Smooth muscle cell (in vitro differentiated cells): Measurements from ENCODE around the gene SCGB3A1. TPM values are rescaled to one million over a fixed set of nuclear protein-coding genes. Genes with fewer than 3 reads are reported as not detected.
A peak's percentile ranks its signal among the peaks of the same experiment; 100 is the strongest.

Source experiments
- DNase-seq: peaks from one replicate; lab custom pipeline; 2025; ENCODE audit not compliant: unreplicated experiment; lab: John Stamatoyannopoulos, UW
- H2AFZ ChIP-seq: fragments of 200-600 bp; sonication (generic); 2 replicates; pipeline ENCODE4 v1.6.0; 2016; ENCODE audit warnings: antibody characterized with exemption, low read depth, mild to moderate bottlenecking
- H3F3A ChIP-seq: fragments of 200-600 bp; sonication (generic); 2 replicates; pipeline ENCODE4 v1.6.0; 2017; ENCODE audit warnings: antibody characterized with exemption, low read depth
- H3K27ac ChIP-seq: fragments of 200-600 bp; sonication (generic); 2 replicates; pipeline ENCODE4 v1.5.1; 2016; ENCODE audit warnings: low read depth, mild to moderate bottlenecking
- H3K27me3 ChIP-seq: fragments of 200-600 bp; sonication (generic); 2 replicates; pipeline ENCODE4 v1.6.1; 2016; ENCODE audit warnings: low read depth, mild to moderate bottlenecking
- H3K36me3 ChIP-seq: fragments of 200-600 bp; sonication (generic); 2 replicates; pipeline ENCODE4 v1.5.1; 2016; ENCODE audit warnings: low read depth
- H3K4me1 ChIP-seq: fragments of 200-600 bp; sonication (generic); 2 replicates; pipeline ENCODE4 v1.5.1; 2016; ENCODE audit warnings: low read depth
- H3K4me2 ChIP-seq: fragments of 200-600 bp; sonication (generic); 2 replicates; pipeline ENCODE4 v1.6.0; 2016; ENCODE audit warnings: mild to moderate bottlenecking
- H3K4me3 ChIP-seq: fragments of 200-600 bp; sonication (generic); 2 replicates; pipeline ENCODE4 v1.5.1; 2016; ENCODE audit warnings: mild to moderate bottlenecking
- H3K79me2 ChIP-seq: fragments of 200-600 bp; sonication (generic); 2 replicates; pipeline ENCODE4 v1.6.0; 2016; ENCODE audit warnings: low read depth, mild to moderate bottlenecking
- H3K9ac ChIP-seq: fragments of 200-600 bp; sonication (generic); 2 replicates; pipeline ENCODE4 v1.6.0; 2016; ENCODE audit warnings: low read depth
- H3K9me3 ChIP-seq: fragments of 200-600 bp; sonication (generic); replicated peaks from 2 replicates; pipeline ENCODE4 v1.5.1; 2016; ENCODE audit warnings: low read depth
- H4K20me1 ChIP-seq: fragments of 200-600 bp; sonication (generic); 2 replicates; pipeline ENCODE4 v1.6.0; 2016; ENCODE audit warnings: low read depth
- CTCF ChIP-seq: fragments of 200-600 bp; sonication (generic); IDR thresholded peaks from 2 replicates; pipeline ENCODE4 v1.5.1; 2017; ENCODE audit warnings: borderline replicate concordance, mild to moderate bottlenecking, antibody characterized with exemption; ENCODE audit not compliant: insufficient read depth, poor library complexity, severe bottlenecking
- WGBS: methylation state at CpG from one replicate; pipeline ENCODE4 v1.1.7; 2016; ENCODE audit warnings: low lambda C conversion rate; 5-methylcytosine and 5-hydroxymethylcytosine counted together
- polyA plus RNA-seq: library from polyadenylated mRNA; unstranded; fragments of >200 nt; fragmentation: Nextera tagmentation; extraction: Ambion mirVana; gene quantifications from 2 replicates; pipeline ENCODE4 v1.2.1, GENCODE V29; 2016
- total RNA-seq: library from RNA; depleted of rRNA; stranded (reverse); fragments of >200 nt; gene quantifications from 2 replicates; pipeline ENCODE4 v1.2.3, GENCODE V29; 2014

SCGB3A1 gene
- not detected in 2 replicates for total RNA-seq
- 0.38 TPM in 1 of 2 replicates, not detected in the other for polyA plus RNA-seq

GRCh38 chr5:180591311-180591887 lies at the start of gene SCGB3A1:
SCGB3A1 (minus strand) TSS chr5:180591499; CDS start chr5:180591462, 37 bp downstream.
- peaks cover 69% of the 10 kb centered on the region for H3K27me3 ChIP-seq
- no peak for TF ChIP-seq CTCF
- DNase-seq, result no peak
- WGBS, result 9% methylated on average over 43 of the region's 60 CpGs
- H3K27ac ChIP-seq, result no peak within 1 kb of the TSS
- peaks cover 13% of the 10 kb centered on the region for H3K4me1 ChIP-seq
- peak within 1 kb of the TSS; percentile 34 for H3K4me3 ChIP-seq
- H3K9ac ChIP-seq, result no peak within 1 kb of the TSS
- no peaks in the 10 kb centered on the region for H3K36me3 ChIP-seq
- H3K79me2 ChIP-seq, result no peaks in the 10 kb centered on the region
- no peak within 1 kb of the TSS for H2AFZ ChIP-seq
- no peaks in the 10 kb centered on the region for H3F3A ChIP-seq
- H3K4me2 ChIP-seq, result peak within 1 kb of the TSS; percentile 82
- no peaks in the 10 kb centered on the region for H3K9me3 ChIP-seq
- no peaks in the 10 kb centered on the region for H4K20me1 ChIP-seq

GRCh38 chr5:180640611-180640860 lies 49.2 kb upstream of the SCGB3A1 start:
- TF ChIP-seq CTCF, result no peak
- Histone ChIP-seq H3K9me3 (no peaks in the 10 kb centered on the region), H4K20me1 (no peaks in the 10 kb centered on the region), H3K9ac (no peak overlapping the region), H3F3A (no peaks in the 10 kb centered on the region), H3K36me3 (no peaks in the 10 kb centered on the region), H3K4me3 (no peak overlapping the region), H3K27ac (no peak overlapping the region), H3K4me1 (no peaks in the 10 kb centered on the region), H2AFZ (no peak overlapping the region), H3K4me2 (no peak overlapping the region), H3K79me2 (no peaks in the 10 kb centered on the region), H3K27me3 (peaks cover 18% of the 10 kb centered on the region)
- DNase-seq, result no peak
- WGBS, result 94% methylated on average over 6 of the region's 6 CpGs

GRCh38 chr5:180639741-180640610 lies 48.7 kb upstream of the SCGB3A1 start:
- no peak overlapping the region for H3K9ac ChIP-seq
- H4K20me1 ChIP-seq, result no peaks in the 10 kb centered on the region
- DNase-seq, result no peak

More at GRCh38 chr5:180639741-180640610, 48.7 kb upstream of the SCGB3A1 start:
- Histone ChIP-seq H3K27me3 (peaks cover 16% of the 10 kb centered on the region), H3F3A (no peaks in the 10 kb centered on the region), H3K4me2 (no peak overlapping the region), H3K79me2 (no peaks in the 10 kb centered on the region), H3K27ac (no peak overlapping the region), H3K4me3 (no peak overlapping the region), H3K36me3 (no peaks in the 10 kb centered on the region), H2AFZ (no peak overlapping the region), H3K4me1 (no peaks in the 10 kb centered on the region), H3K9me3 (no peaks in the 10 kb centered on the region)
- 91% methylated on average over 23 of the region's 27 CpGs for WGBS
- no peak for TF ChIP-seq CTCF
